K562 (cell line): ENCODE results near the gene FAR1. TPM values are rescaled to one million over a fixed set of nuclear protein-coding genes. Genes with fewer than 3 reads are reported as not detected.

Experiments used
- ATAC-seq: fragments of 200-7000 bp; cut with Tn5 transposase; 3 replicates; pipeline ENCODE4 v1.9.1; 2020; ENCODE audit warnings: moderate library complexity
- BruUV-seq: library from RNA; stranded (reverse); fragments of 400-500 nt; replicated peaks from 2 replicates; lab custom pipeline; 2021; lab: Mats Ljungman, UMichigan
- CTCF ChIA-PET: fragments of 300-600 bp; formaldehyde crosslinking; extraction: SDS; loops from one replicate; lab custom pipeline; 2021; ENCODE audit warnings: low intra/inter-chr PET ratio; lab: Yijun Ruan, JAX
- POLR2A ChIA-PET: fragments of 300-600, 350-650 bp; sonication (Branson Sonifier 250); formaldehyde crosslinking; extraction: SDS; loops from one replicate; lab custom pipeline; 2021; ENCODE audit warnings: antibody characterized with exemption, inconsistent platforms; lab: Yijun Ruan, JAX
- DNase-seq, 4 experiments: peaks; one replicate each; pipeline versions ENCODE4 v3.0.0 to v3.0.0-alpha.2; 2011 to 2018; ENCODE audit warnings: low spot score in 3 of 4, mixed read lengths in 3 of 4; ENCODE audit errors: extremely low read depth in 1 of 4
- FAIRE-seq: peaks from 2 replicates; lab custom pipeline; 2011; peaks lifted over from hg19 to GRCh38; lab: Jason Lieb, UNC
- H2AFZ ChIP-seq: 2 replicates; pipeline ENCODE4 v1.6.0; 2011; ENCODE audit warnings: low read depth, low read length, control low read depth, inconsistent platforms
- H3K27ac ChIP-seq: fragments of 200-600 bp; 3 replicates; pipeline ENCODE4 v1.8.0; 2011; ENCODE audit warnings: low read depth, mild to moderate bottlenecking, control low read depth, inconsistent platforms, low read length, moderate library complexity, mixed read lengths; ENCODE audit errors: extremely low read depth
- H3K27me3 ChIP-seq, 2 experiments: fragments of 300-600 bp in 1 of 2; 2 replicates in 1 of 2; 3 replicates in 1 of 2; pipeline versions ENCODE4 v1.6.0 to v1.8.0; 2011; ENCODE audit warnings: inconsistent platforms in 2 of 2, low read length in 2 of 2, mild to moderate bottlenecking in 1 of 2, mixed read lengths in 1 of 2, moderate library complexity in 1 of 2; ENCODE audit not compliant: control insufficient read depth in 2 of 2, insufficient read depth in 2 of 2
- H3K36me3 ChIP-seq: fragments of 300-600 bp; 3 replicates; pipeline ENCODE4 v1.8.0; 2011; ENCODE audit warnings: mild to moderate bottlenecking, low read length, inconsistent platforms; ENCODE audit not compliant: control insufficient read depth, insufficient read depth
- H3K4me1 ChIP-seq, 2 experiments: fragments of 200-600 bp in 1 of 2; replicated peaks in 1 of 2; 2 replicates in 1 of 2; 3 replicates in 1 of 2; pipeline versions ENCODE4 v1.5.1 to v1.8.0; 2011; ENCODE audit warnings: inconsistent platforms in 2 of 2, low read length in 2 of 2, mild to moderate bottlenecking in 1 of 2, mixed read lengths in 1 of 2, moderate library complexity in 1 of 2; ENCODE audit not compliant: control insufficient read depth in 2 of 2, insufficient read depth in 2 of 2
- H3K4me2 ChIP-seq: 2 replicates; pipeline ENCODE4 v1.6.1; 2011; ENCODE audit warnings: low read length, control low read depth, inconsistent platforms, mixed read lengths; ENCODE audit not compliant: insufficient read depth
- H3K4me3 ChIP-seq: fragments of 200-600 bp; sonication (generic), shearing (Covaris generic); 2 replicates; pipeline ENCODE4 v1.5.1; 2016; ENCODE audit warnings: control low read depth, inconsistent platforms
- H3K79me2 ChIP-seq: fragments of 200-600 bp; 3 replicates; pipeline ENCODE4 v1.8.0; 2011; ENCODE audit warnings: low read length, inconsistent platforms; ENCODE audit not compliant: control insufficient read depth, insufficient read depth
- H3K9ac ChIP-seq, 2 experiments: 2 replicates each; pipeline versions ENCODE4 v1.6.0 to v1.6.1; 2011; ENCODE audit warnings: low read depth in 2 of 2, low read length in 2 of 2, control low read depth in 1 of 2, inconsistent platforms in 1 of 2, mild to moderate bottlenecking in 1 of 2, mixed read lengths in 1 of 2; ENCODE audit not compliant: insufficient read depth in 1 of 2
- H3K9me1 ChIP-seq: one replicate; pipeline ENCODE4 v1.6.0; 2011; ENCODE audit warnings: inconsistent platforms, mild to moderate bottlenecking, low read length, moderate library complexity; ENCODE audit not compliant: control insufficient read depth, insufficient read depth
- H3K9me3 ChIP-seq: replicated peaks from 2 replicates; pipeline ENCODE4 v1.5.1; 2011; ENCODE audit warnings: low read depth, low read length, inconsistent platforms; ENCODE audit not compliant: control insufficient read depth, insufficient read depth
- H4K20me1 ChIP-seq: replicated peaks from 2 replicates; pipeline ENCODE4 v1.6.1; 2011; ENCODE audit warnings: low read length, inconsistent platforms, mixed read lengths; ENCODE audit not compliant: control insufficient read depth, insufficient read depth
- HLTF ChIP-seq: fragments of 450-650 bp; IDR thresholded peaks from 2 replicates; pipeline ENCODE4 v1.6.1; 2016
- KDM1A ChIP-seq, 2 experiments: fragments of 450-650 bp; IDR thresholded peaks; 2 replicates each; pipeline ENCODE4 v1.6.1; 2016; ENCODE audit warnings: mild to moderate bottlenecking in 2 of 2
- MECOM ChIP-seq: fragments of 250-450 bp; sonication (Bioruptor Pico); IDR thresholded peaks from 2 replicates; pipeline ENCODE4 v1.8.0; 2022; ENCODE audit warnings: inconsistent platforms
- XRCC4 ChIP-seq: IDR thresholded peaks from one replicate; pipeline ENCODE4 v1.6.1; 2011; ENCODE audit not compliant: insufficient read depth, insufficient read length; ENCODE audit errors: extremely low read depth
- ZNF668 ChIP-seq: fragments of 250-450 bp; sonication (Bioruptor Pico); IDR thresholded peaks from 2 replicates; pipeline ENCODE4 v1.8.0; 2022; ENCODE audit warnings: mild to moderate bottlenecking, inconsistent platforms
- WGBS: fragments of 100-300 bp; shearing (Covaris generic); methylation state at CpG from one replicate; pipeline ENCODE4 v1.1.6; 2016; ENCODE audit warnings: low coverage, mixed read lengths; ENCODE audit not compliant: insufficient coverage; ENCODE audit errors: missing lambda C conversion rate; 5-methylcytosine and 5-hydroxymethylcytosine counted together
- in situ Hi-C: fragments of 300-500 bp; cut with MboI; formaldehyde crosslinking; loops from 4 replicates; pipeline ENCODE4 v1.15.0; 2018; ENCODE audit warnings: inconsistent platforms, mixed read lengths
- intact Hi-C: fragments of 100-400 bp; cut with micrococcal nuclease; formaldehyde crosslinking; loops from 2 replicates; pipeline ENCODE4 v1.14.2; 2022
- polyA plus RNA-seq, 8 experiments: library from polyadenylated mRNA; depleted of rRNA in 4 of 8; stranded (reverse) in 5 of 8; unstranded in 3 of 8; fragments of >200 nt; fragmentation: Nextera tagmentation in 2 of 8; fragmentation: Illumina TruSeq in 1 of 8; extraction: Ambion mirVana in 2 of 8; extraction: Trizol in 1 of 8; gene quantifications; 2 replicates each; pipeline versions ENCODE4 v1.2.1 to v1.2.3, GENCODE V29; 2011 to 2014; ENCODE audit warnings: inconsistent platforms in 1 of 8, missing spikeins in 1 of 8
- total RNA-seq, 7 experiments: library from RNA; depleted of rRNA in 6 of 7; stranded (reverse); fragments of >200 nt in 6 of 7; fragmentation: Illumina TruSeq in 2 of 7; extraction: Trizol in 2 of 7; gene quantifications; 2 replicates each; pipeline versions ENCODE4 v1.2.1 to v1.2.3, GENCODE V29; 2011 to 2021; ENCODE audit warnings: low replicate concordance in 1 of 7
- TF ChIP-seq, protein P1 (sequence below): sonication (generic); formaldehyde crosslinking; IDR thresholded peaks from 2 replicates; pipeline ENCODE4 v1.8.1; 2022; ENCODE audit warnings: missing genetic modification reagents

FAR1 gene
- total and polyA plus RNA-seq, 9 of the 15 experiments (the other 6 are each of a cell fraction or from before 2014, with no cell fraction given) = 17.7 to 88.2 (median 52.6) TPM

DNA sequence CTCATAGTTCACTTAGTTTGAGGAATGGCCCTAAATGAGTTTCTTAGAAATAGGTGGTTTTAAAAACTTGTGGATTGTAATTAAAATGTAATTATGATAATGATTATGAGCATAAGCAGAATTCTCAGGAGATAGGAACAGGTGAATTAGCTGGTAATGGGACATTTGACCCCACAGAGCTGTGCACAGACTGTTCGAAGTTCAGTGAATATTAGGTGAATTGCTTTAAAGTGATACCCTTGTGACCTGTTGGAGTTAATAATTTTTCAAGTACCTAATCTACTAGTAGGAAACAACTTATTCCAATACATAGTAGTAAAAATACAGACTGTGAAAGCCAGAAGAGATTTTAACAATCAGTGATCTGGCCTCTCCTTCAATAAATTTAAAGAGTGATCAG is 8.1 kb downstream of the FAR1 start:
- H3K4me1 ChIP-seq = peaks cover 3 to 6% of the 10 kb centered on the region in 2 experiments; a peak in 3 of 5 replicates
- H4K20me1 ChIP-seq = 0 out of 2 replicates have a peak, but pooled peaks cover 5% of the 10 kb centered on the region
- H3K79me2 ChIP-seq = peaks cover 98% of the 10 kb centered on the region
- intact Hi-C loops (no loop called here), in situ Hi-C loops (no loop called here)
- H3K4me3 ChIP-seq = no peak overlapping the region
- H2AFZ ChIP-seq = no peak overlapping the region
- TF ChIP-seq ZNF668 (CRISPR knock-in tag) (no peak), XRCC4 (no peak), HLTF (no peak), KDM1A (IDR thresholded peaks at IDR 0.05) (no peak), MECOM (no peak)
- TF ChIP-seq, protein P1, sequence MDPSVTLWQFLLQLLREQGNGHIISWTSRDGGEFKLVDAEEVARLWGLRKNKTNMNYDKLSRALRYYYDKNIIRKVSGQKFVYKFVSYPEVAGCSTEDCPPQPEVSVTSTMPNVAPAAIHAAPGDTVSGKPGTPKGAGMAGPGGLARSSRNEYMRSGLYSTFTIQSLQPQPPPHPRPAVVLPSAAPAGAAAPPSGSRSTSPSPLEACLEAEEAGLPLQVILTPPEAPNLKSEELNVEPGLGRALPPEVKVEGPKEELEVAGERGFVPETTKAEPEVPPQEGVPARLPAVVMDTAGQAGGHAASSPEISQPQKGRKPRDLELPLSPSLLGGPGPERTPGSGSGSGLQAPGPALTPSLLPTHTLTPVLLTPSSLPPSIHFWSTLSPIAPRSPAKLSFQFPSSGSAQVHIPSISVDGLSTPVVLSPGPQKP = no peak
- peaks cover 15% of the 10 kb centered on the region; the same call in 2 of the 3 replicates for H3K36me3 ChIP-seq
- H3K4me2 ChIP-seq = no peak overlapping the region
- no peak overlapping the region for H3K27ac ChIP-seq
- POLR2A ChIA-PET = interaction anchor here (0.6 kb wide), 1 partner anchor 43 kb away, joined by 3 read pairs; no protein-coding TSS in a partner anchor
- H3K9me3 ChIP-seq = no peaks in the 10 kb centered on the region
- H3K9ac ChIP-seq = no peak overlapping the region
- BruUV-seq = no TSS peak
- CTCF ChIA-PET = no interaction called here
- WGBS = 93% methylated on average over 1 of the region's 1 CpG
- H3K9me1 ChIP-seq = no peaks in the 10 kb centered on the region
- FAIRE-seq (no peak), ATAC-seq (no peak), DNase-seq (no peak)
- H3K27me3 ChIP-seq = no peaks in the 10 kb centered on the region
